Mucosa of descending colon (tissue), 3 donors: ENCODE measurements around the gene PCF11. TPM values are rescaled to one million over a fixed set of nuclear protein-coding genes. Genes with fewer than 3 reads are reported as not detected.
A peak's percentile ranks its signal among the peaks of the same experiment; 100 is the strongest.

ENCODE experiments used
- ATAC-seq: fragments of 200-7000 bp; cut with Tn5 transposase; one replicate; pipeline ENCODE4 v1.9.1; 2020; ENCODE audit warnings: mild to moderate bottlenecking, moderate library complexity
- DNase-seq, 3 donors: peaks; one replicate each; pipeline ENCODE4 v3.0.0-alpha.2; 2020
- H3K36me3 ChIP-seq: fragments of 200-600 bp; one replicate; pipeline ENCODE4 v1.8.0; 2021; ENCODE audit warnings: low read depth, mild to moderate bottlenecking
- H3K4me1 ChIP-seq: fragments of 200-600 bp; one replicate; pipeline ENCODE4 v1.8.0; 2021; ENCODE audit warnings: low read depth, mild to moderate bottlenecking
- H3K4me3 ChIP-seq: fragments of 200-600 bp; one replicate; pipeline ENCODE4 v1.8.0; 2021; ENCODE audit warnings: mild to moderate bottlenecking
- H3K9me3 ChIP-seq: fragments of 200-600 bp; one replicate; pipeline ENCODE4 v1.8.0; 2021; ENCODE audit warnings: mild to moderate bottlenecking
- CTCF ChIP-seq: fragments of 200-600 bp; IDR thresholded peaks from one replicate; pipeline ENCODE4 v1.8.0; 2022; ENCODE audit warnings: antibody characterized with exemption, mild to moderate bottlenecking
- intact Hi-C, 2 donors: fragments of 100-400 bp; cut with DNase I in 1 of 2; cut with micrococcal nuclease in 1 of 2; formaldehyde crosslinking; loops; one replicate each; pipeline versions ENCODE4 v1.11.0 to v1.11.1; 2022; cut with DNase I, micrococcal nuclease
- total RNA-seq, 3 donors: library from RNA; stranded (reverse); fragmentation: NEBNext Ultra II Directional in 2 of 3; extraction: Animal tissue kit (Norgen Biotek cat#: 25700) in 2 of 3; gene quantifications; one replicate each; pipeline versions ENCODE4 v1.2.1 to v1.2.4, GENCODE V29; 2021 to 2023
- donor health status: DM: no; HTN: no; CAD: no; lungs with moderate emphysema.
- donor health status: DM: no; HTN: no; CAD: no.
- donor health status: DM: no; HTN: yes; CAD: no.

The PCF11 gene
- total RNA-seq, 3 donors from 2014 or later = 57.2 to 60.5 (median 58.7) TPM

GRCh38 chr11:83159902-83160865 is 3.3 kb downstream of the PCF11 start:
- Histone ChIP-seq H3K36me3 (no peaks in the 10 kb centered on the region), H3K4me1 (peaks cover 8% of the 10 kb centered on the region), H3K4me3 (no peak overlapping the region), H3K9me3 (no peaks in the 10 kb centered on the region)
- intact Hi-C loops = loop anchor here in 1 of 2 donors (5.0 to 10.0 kb wide), 2 partner anchors 83 to 255 kb away; partner anchors contain the start of genes DDIAS and PRCP
- TF ChIP-seq CTCF = no peak
- peak in 1 of 3 donors; percentile 56 for DNase-seq
- ATAC-seq = no peak

DNA sequence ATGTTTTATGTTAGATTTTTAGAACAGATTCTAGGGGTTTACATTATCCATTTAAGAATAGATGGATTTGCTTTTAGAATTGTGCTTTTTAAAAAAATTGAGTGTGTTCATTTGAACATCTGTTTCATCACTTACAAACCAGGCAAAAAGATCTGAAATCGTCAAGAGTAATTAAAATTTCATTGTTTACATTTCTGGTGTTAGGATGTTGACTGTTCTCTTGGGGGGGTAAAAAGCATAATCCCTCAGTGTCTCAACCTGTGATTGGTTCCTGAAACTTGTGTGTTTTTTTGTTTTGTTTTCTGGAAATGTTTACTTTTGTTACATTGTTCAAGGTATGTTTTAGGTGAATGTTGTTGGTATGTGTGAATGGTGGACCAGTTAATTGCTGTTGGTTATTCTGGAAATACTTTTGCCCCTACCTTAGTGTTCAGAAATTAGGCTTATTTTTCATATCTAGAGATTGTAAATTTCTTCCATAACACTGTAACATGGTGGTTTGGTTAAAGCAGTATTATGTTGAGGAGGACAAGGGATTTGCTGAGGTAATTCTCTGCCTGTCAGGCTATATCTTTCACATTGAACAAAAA is 4.8 kb downstream of the PCF11 start:
- no peak for TF ChIP-seq CTCF
- H3K4me1 ChIP-seq = peaks cover 8% of the 10 kb centered on the region
- DNase-seq = no peak
- intact Hi-C loops = loop anchor here in 1 of 2 donors (10.0 kb wide), 1 partner anchor 257 kb away; the partner anchor contains the start of genes DDIAS and PRCP
- H3K36me3 ChIP-seq = no peaks in the 10 kb centered on the region
- H3K9me3 ChIP-seq = no peaks in the 10 kb centered on the region
- H3K4me3 ChIP-seq = no peak overlapping the region
- ATAC-seq = no peak

GRCh38 chr11:83162377-83162776 is 5.4 kb downstream of the PCF11 start:
- DNase-seq (no peak), ATAC-seq (no peak)
- no peaks in the 10 kb centered on the region for H3K36me3 ChIP-seq
- no peak overlapping the region for H3K4me3 ChIP-seq
- peaks cover 8% of the 10 kb centered on the region for H3K4me1 ChIP-seq
- H3K9me3 ChIP-seq = no peaks in the 10 kb centered on the region
- no peak for TF ChIP-seq CTCF
- intact Hi-C loops = loop anchor here in 1 of 2 donors (10.0 kb wide), 1 partner anchor 258 kb away; the partner anchor contains the start of genes DDIAS and PRCP

GRCh38 chr11:83166193-83166866 is 9.4 kb downstream of the PCF11 start:
- H3K9me3 ChIP-seq = no peaks in the 10 kb centered on the region
- DNase-seq (no peak), ATAC-seq (no peak)
- no peak overlapping the region for H3K4me3 ChIP-seq
- peaks cover 30% of the 10 kb centered on the region for H3K4me1 ChIP-seq
- TF ChIP-seq CTCF = no peak
- intact Hi-C loops = loop anchor here in 1 of 2 donors (10.0 kb wide), 1 partner anchor 262 kb away; the partner anchor contains the start of genes DDIAS and PRCP
- H3K36me3 ChIP-seq = peaks cover 10% of the 10 kb centered on the region

- DNase-seq = no peak
- TF ChIP-seq CTCF = no peak
- Histone ChIP-seq H3K4me1 (peaks cover 27% of the 10 kb centered on the region), H3K9me3 (no peaks in the 10 kb centered on the region), H3K36me3 (peaks cover 10% of the 10 kb centered on the region), H3K4me3 (no peak overlapping the region)
- ATAC-seq = peak; percentile 8
- intact Hi-C loops = loop anchor here in 1 of 2 donors (10.0 kb wide), 1 partner anchor 264 kb away; the partner anchor contains the start of genes DDIAS and PRCP
Measured at GRCh38 chr11:83168756-83169155, 11.8 kb downstream of the PCF11 start.
